GM19099 (cell line): ENCODE measurements around the gene VPS35L.

ENCODE experiments used
- POLR2A ChIP-seq: IDR thresholded peaks from 3 replicates; pipeline ENCODE4 v1.6.1; 2011; ENCODE audit warnings: low read depth; ENCODE audit not compliant: insufficient read length; ENCODE audit errors: extremely low read depth

Gene VPS35L

DNA sequence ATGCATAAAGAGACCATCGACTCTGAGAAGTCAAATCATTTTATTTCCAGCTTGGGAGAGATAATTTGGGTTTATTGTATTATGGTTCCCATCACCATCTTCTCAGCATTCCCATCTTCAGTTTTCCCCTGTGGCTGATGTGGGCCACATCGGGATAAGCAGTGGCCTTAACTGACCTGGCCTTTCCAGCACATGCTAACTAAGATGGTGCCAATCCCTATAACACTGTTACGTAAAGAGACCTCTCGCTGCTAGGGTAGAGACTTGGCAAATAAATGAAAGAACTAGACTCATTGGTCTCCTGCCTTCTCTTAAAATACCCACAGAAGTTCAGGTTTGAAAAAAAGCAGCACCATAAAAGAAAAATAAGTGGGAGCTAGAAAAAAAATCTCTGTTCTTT, 49.4 kb downstream of the VPS35L start:
- TF ChIP-seq POLR2A, result no peak

DNA sequence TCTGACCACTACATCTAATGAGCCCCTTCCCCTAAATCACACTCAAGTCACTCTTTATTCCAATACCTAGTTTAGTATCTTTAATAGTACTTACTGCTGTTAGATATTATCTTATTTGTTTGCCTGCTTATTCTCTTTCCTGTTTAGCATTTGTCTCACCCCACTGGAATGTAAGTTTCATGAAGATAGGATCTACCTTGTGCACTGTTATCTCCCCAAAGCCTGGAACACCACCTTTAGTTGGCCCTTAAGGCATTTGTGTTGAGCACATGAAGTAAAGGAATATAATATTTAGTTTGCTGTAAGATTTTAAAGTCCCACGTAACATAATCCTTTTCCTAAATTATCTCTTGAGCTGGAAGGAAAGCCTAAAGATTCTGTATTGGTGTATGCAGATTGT, 50.2 kb downstream of the VPS35L start:
- TF ChIP-seq POLR2A, result no peak

DNA sequence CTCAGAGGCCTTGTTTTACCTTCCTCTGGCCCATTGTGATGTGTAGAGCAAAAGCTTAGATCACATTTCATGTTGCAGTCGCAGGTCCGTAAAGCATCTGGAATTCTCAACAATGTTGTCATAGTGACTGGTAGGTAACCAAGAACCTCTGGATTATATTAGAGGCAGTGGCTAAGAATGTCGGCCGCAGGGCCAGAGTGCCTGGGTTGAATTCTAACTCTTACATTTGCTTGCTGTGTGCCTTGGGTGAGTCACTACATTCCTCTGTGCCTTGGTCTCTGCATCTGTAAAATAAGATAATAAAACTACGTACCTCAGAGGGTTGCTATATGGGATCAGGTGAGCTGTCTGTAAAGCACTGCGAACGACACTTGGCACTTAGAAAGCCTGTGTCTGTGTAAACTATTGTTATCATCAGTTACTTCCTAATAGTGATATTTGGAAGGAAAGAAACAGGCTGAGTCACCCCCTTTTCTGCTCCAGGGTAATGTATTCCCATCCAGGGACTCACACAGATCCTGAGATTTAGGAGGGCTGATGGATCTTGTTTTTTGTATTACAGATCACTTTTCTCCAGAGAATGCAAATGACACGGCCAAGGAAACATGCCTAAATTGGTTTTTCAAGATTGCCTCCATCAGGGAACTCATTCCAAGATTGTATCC, 52.2 kb downstream of the VPS35L start:
- TF ChIP-seq POLR2A, result no peak

DNA sequence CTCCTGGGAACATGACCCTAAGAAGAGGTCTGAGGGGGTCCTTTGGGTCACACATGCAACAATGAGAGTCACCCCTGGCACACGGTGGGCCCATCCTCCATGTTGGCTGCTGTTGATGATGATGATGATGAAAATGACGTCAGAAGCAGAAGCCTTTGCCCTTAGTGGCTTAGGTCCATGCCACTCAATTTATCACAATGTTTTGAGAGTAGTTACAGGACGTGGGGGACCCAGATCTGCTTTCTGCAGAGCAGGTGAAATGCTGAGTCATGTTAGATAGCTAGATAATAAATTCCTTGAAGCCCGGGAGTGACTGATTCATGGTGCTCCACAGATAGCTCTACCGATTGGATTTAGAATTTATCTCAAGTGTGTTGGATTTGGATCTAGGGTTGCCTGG, 53.9 kb downstream of the VPS35L start:
- no peak for TF ChIP-seq POLR2A

DNA sequence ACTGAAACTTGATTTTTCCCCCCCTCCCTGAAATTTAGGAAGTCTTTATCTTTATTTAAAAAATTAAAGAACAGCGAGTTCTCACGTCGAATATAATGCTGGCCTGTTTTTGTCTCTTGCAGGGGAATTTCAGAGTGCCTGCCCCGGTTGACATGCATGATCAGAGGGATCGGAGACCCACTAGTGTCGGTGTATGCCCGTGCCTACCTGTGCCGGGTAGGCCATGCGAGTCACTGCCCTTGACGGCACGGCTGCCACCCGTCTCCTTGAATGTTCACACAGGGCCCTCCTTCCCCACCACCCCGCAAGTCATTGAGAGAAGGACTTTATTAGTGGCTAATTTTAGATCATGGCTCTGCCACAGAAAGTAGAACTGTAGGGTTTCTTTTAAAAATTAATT, 54.7 kb downstream of the VPS35L start:
- TF ChIP-seq POLR2A, result no peak

DNA sequence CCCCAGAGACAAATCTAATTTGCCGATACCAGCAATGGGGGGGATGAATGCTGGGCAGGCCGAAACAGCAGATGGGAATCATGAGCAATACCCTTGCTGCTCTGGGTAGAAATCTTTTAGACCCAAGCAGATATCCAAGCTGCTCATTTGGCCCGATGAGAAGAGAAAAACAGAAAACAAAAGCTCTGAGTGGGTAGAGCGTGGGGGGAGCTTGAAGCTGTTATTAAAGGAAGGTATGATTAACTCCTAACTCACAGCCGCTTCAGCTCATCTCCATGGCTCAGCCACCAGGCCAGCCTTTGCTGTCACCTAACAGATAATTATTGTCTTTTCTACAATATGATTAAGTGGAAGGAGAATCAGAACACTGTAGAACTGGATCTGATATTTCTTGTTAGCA, 58.3 kb downstream of the VPS35L start:
- TF ChIP-seq POLR2A, result no peak

DNA sequence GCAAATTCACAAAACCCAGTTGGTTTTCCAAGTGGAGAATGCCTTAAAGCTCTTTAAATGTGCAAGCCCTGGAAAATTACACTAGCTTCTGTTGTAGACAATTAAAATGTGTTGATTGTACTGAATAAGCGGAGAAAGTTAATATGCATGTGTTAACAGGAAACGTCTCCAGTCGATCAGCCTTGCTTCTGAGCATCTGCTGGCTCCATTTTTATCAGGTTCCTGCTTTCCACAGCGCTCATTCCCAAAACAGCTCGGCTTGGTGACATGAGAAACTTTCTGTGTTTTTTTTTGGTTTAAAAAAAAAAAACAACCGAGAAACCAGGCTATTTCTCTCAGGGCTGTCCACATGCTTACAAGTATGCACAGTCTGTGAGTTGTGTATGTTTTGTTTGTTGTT, 60.7 kb downstream of the VPS35L start:
- TF ChIP-seq POLR2A, result no peak

- TF ChIP-seq POLR2A, result no peak
These were observed 63.4 kb downstream of the VPS35L start for GRCh38 chr16:19618876-19619275.

DNA sequence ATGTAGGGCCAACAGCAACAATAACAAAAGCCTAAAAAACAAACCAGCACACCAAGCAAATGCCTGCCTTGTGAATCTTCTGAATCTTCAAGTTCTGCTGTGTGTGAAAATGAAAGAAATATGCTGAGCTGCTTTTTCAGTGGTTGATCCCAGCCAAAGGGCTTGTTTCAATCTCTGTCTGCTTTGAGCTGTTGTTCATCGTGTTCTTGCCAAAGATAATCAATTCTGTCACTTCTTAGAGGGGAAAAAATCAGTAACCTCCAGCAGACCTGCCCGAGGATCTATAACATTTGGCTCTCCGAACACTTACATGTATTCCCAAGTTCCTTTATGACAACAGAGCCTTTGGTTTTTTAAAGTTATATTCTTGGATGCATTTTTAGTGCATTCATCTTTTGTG, 65.9 kb downstream of the VPS35L start:
- no peak for TF ChIP-seq POLR2A

- no peak for TF ChIP-seq POLR2A
These were observed 69.5 kb downstream of the VPS35L start for GRCh38 chr16:19625039-19625438.

- no peak for TF ChIP-seq POLR2A
These were observed 81.1 kb downstream of the VPS35L start for GRCh38 chr16:19636436-19637267.

DNA sequence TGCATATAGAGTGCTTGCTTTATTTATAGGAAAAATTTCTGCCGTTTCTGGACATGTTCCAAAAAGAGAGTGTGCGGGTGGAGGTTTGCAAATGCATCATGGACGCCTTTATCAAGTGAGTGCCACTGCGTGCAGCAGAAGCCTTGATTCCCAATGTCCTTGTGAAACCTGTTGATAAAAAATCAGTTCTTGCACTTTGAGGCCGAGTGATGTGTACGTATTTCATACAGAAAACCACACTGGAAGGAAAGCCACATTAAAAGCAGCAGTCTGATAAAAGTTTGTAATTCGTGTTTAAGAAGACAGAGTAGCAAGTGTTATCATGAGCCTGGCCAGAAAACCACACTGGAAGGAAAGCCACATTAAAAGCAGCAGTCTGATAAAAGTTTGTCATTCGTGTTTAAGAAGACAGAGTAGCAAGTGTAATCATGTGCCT, 84.5 kb downstream of the VPS35L start:
- no peak for TF ChIP-seq POLR2A

- TF ChIP-seq POLR2A, result no peak
These were observed 87.0 kb downstream of the VPS35L start for GRCh38 chr16:19642501-19642900.

DNA sequence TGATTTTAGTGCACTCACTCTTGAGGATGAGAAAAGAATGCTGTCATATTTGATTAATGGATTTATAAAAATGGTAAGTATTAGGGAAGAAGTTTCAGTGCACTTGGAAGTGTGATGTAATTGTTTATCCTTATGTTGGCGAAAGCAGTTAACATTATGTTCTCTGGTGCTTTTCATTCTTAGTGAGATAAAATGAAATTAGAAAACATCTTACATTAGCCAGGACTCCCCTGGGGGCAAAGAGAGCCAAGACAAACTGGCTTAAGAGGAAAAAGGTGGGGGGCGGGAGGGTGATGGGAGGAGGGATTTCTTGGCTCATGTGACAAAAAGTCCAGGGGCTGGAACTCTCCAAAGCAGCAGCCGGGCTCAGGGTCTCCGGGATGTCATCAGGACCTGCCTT, 89.4 kb downstream of the VPS35L start:
- TF ChIP-seq POLR2A, result no peak

DNA sequence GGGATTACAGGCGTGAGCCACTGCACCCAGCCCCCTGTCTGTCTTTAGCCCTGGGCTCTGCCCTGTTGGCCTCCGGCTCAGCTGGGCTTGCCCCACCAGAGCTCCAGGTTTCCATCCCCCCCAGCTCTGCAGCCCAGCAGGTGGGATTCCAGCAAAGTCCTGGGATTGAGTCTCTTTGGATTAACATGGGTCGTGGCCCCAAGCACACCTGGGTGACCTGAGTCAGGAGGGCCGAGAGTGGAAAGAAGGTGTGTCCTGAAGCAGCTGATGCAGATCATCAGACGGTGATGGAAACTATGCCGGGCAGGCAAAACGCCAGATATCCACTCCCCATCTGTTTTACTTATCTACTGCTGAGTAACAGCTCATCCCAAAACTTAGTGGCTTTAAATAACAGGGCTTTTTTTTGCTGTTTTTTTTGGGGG, 90.1 kb downstream of the VPS35L start:
- no peak for TF ChIP-seq POLR2A

DNA sequence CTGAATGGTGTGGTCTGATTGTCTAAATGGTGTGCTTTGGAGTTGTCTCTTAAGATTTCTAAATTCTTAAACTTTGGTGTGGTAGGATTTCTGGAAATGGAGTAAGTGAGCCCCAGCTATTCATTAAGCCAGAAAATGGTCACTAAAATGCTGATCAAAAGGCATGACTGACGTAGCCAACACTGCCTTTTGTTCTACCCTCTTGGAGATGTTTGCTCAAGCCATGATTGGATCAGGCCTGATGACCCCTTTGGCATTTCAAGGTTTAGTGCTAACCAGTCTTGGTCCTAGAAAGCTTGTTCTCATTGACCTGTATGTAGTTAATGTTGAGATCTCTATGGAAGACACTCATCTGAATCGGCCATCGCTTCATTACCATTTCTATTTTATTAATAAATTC, 94.5 kb downstream of the VPS35L start:
- no peak for TF ChIP-seq POLR2A

GRCh38 chr16:19654147-19654546, 98.6 kb downstream of the VPS35L start:
- no peak for TF ChIP-seq POLR2A

DNA sequence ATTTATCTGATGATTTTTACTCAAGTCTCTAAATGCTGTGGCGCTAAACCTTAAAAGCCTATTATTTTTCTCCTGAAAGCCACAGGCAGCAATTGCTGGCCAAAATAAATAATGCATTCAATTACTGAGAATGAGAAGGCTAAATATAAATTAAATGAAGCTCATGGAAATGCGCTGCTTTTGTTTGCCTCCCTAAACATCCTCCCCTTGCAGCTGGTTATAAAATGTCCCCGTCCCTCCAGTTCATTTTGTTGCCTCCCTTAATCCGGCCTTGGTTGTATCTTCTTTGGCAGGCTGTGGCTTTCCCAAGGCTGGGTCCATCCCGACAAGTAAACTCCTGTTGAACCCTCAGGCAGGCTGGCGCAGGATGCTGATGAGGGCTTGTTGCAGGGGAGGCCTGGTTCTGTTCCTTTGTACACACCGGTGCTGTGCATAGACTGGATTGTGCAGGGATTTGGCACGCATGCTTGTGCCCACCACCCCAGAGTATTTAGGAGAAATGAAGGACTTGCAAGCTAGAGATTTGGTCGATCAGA, 99.8 kb downstream of the VPS35L start:
- TF ChIP-seq POLR2A, result no peak
